Epidermal melanocyte (primary cell): ENCODE measurements around the gene NKPD1.

Source experiments
- DNase-seq: peaks from one replicate; pipeline ENCODE4 v3.0.0; 2011; ENCODE audit warnings: low spot score; ENCODE audit not compliant: insufficient read length

Gene NKPD1

GRCh38 chr19:45154064-45154827, 6.5 kb downstream of the NKPD1 start:
- no peak for DNase-seq

DNA sequence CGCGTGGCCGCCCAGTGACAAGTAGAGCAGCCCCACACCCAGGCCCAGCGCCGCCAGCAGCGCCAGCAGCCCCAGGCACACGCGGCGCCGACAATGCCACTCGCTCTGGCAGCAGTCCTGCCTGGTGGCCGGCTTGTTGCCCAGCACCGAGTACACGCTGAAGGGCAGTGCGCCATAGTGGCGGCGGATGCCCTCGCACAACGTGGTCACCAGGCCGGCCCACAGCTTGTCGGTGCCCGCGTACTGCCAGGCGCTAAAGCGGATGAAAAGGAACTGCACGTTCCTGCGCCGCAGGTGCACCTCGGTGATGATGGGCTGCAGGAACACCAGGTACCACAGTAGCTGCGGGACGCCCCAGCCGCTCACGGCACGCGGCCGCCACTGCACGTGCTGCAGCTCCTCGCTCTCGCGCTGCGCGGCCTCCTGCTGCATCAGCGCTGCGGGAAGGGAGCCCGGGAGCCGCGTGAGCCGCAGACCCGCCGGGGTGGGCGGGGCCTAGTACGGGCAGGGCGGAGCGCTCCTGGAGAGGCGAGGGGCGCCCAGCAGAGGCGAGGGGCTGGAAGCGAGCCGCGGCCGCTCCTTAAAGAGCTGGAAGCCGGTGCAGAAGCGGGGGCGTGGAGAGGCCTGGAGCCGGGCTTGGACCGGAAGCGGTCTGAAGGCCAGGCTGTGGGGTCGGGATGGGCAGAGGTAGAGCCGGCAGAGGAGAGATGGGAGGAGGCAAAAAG, 7.3 kb downstream of the NKPD1 start:
- no peak for DNase-seq

DNA sequence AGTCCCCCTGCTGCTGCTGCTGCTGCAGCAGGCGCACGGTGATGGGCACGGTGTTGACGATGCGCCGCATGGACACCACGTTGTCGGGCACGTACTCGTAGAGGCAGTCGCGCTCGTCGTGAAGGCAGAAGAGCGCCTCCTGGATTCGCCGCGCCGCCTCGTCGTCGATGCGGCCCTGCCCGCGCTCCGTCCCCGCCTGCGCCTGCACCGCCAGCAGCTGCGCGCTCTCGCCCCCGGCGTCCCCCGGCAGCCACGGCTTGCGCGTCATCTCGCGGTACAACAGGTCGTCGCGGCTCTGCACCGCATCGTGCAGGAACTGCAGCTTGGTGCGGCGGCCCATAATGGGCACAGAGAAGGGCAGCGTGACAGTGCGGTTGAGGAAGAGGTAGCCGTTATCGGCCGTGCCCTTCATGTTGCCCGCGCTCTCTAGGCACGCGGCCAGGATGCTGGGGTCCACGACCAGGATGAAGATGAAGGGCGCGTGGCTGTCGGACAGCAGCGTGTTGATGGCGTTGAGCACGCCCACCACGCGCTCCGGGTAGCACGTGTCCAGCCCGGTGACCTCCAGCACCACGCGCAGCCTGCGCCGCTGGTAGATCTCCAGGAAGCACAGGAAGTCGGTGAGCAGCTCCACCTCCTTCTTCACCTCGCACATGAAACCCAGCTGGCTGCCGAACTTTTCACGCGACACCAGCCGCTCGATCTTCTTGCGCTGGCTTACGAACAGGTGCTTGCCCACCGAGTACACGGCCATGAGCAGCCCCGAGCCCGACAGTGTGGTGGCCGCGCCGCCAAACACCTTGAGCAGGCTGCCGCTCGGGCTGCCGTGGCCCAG, 8.1 kb downstream of the NKPD1 start:
- DNase-seq = no peak

DNA sequence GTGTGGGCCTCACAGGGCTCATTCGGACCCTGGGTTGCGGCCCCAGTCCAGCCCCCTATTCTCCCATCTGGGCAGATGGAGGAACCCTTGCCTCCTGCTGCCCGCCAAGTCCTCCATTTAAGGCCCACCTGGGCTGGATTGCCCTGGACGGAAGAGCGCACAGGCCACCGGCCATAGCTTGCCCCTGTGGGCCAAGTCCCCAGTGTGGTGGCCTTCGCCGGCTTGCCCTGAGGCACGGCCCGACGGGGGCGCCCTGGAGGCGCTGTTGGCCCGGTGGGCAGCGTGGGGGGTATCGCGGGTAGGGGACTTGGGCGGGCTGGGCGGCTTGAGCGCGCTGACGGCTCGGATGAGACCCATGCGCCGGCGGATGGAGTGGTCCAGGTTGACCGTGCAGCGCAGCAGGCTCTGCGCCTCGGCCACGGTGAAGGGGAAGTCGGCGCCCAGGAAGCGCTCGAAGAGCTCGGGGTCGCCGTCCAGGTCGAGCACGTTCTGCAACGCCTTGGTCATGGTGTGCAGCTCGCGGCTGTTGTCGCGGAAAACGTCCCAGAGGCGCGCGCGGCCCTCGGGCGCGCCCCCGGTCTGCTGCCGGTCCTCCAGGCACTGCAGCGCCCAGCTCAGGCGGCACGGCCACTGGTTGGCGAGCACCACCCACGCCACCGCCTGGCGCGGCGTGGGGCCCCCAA, 8.8 kb downstream of the NKPD1 start:
- DNase-seq = no peak

GRCh38 chr19:45151320-45151719, 9.5 kb downstream of the NKPD1 start:
- DNase-seq = no peak

GRCh38 chr19:45150751-45151281, 10.0 kb downstream of the NKPD1 start:
- DNase-seq = no peak

DNA sequence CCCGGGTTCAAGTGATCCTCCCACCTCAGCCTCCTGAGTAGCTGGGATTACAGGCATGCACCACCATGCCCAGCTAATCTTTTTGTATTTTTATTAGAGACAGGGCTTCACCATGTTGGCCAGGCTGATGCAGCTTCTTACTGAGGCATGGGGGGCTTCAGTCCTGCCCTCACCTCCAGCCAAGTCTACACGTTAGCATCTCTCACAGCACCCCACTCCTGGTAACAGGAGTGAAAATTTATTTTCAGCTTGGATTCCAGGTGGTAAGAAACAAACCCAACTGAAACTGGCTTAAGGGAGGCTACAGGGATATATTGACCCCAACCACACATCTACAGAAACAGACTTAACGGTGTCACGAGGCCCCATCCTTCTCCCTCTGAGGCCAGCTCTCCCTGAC, 10.6 kb downstream of the NKPD1 start:
- DNase-seq = no peak

- DNase-seq = no peak
These were observed 11.7 kb downstream of the NKPD1 start for GRCh38 chr19:45149129-45149528.

- DNase-seq = no peak
These were observed 12.7 kb downstream of the NKPD1 start for GRCh38 chr19:45147835-45148676.

DNA sequence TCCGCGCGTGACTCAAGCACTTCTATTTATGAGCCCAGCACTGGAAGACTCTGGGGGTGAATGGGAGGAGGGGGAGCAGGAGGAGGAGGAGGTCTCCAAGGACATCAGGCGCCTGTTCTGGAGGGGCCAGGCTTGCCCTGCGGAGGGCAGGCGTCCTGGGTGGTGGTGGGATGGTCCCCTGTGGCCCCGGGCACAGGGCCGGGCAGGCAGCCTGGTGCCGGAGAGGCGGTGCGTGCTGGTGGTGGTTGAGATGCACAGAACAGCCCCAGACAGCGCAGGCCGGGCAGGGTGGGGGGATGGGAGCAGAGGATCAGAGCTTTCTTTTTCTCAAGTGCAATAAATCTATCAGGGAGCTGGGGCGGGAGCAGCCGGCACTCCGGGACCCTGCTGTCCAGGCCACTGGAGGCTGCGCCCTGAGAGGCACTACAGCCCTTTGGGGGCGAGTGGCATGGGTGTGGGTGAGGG, 14.0 kb downstream of the NKPD1 start:
- no peak for DNase-seq

- DNase-seq = no peak
These were observed 14.5 kb downstream of the NKPD1 start for GRCh38 chr19:45146251-45146650.

- no peak for DNase-seq
These were observed 15.3 kb downstream of the NKPD1 start for GRCh38 chr19:45145270-45146189.

- no peak for DNase-seq
These were observed 16.1 kb downstream of the NKPD1 start for GRCh38 chr19:45144431-45145269.

GRCh38 chr19:45142726-45143110, 18.1 kb downstream of the NKPD1 start:
- DNase-seq = no peak

GRCh38 chr19:45142016-45142725, 18.6 kb downstream of the NKPD1 start:
- DNase-seq = no peak

- no peak for DNase-seq
These were observed 19.4 kb downstream of the NKPD1 start for GRCh38 chr19:45141203-45141900.

DNA sequence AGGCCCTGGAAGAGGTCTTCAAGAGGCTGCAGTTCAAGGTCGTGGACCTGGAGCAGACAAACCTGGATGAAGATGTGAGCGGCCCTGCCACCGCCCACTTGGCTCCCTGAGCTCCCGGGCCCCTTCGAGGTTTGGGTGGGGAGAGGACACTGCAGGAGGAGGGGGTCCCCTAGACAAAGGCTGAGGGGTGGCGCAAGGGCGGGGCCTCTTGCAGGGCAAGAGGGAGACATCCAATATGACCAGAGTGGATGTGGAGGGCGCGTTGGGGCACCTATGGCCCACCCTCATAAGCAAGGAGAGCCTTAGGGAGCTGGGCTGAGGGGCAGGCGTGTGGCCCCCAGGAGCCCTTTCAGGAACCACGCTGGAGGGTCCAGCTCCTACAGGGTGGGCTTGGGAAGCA, 20.2 kb downstream of the NKPD1 start:
- peak; percentile 14 for DNase-seq
